Measurements from ENCODE around the gene ZNF148.
"Not testable (repeated sequence)": the region's sequence is repeated elsewhere in the genome, so short reads cannot be mapped to it uniquely, and the experiment has no call there.

Gene ZNF148, protein sequence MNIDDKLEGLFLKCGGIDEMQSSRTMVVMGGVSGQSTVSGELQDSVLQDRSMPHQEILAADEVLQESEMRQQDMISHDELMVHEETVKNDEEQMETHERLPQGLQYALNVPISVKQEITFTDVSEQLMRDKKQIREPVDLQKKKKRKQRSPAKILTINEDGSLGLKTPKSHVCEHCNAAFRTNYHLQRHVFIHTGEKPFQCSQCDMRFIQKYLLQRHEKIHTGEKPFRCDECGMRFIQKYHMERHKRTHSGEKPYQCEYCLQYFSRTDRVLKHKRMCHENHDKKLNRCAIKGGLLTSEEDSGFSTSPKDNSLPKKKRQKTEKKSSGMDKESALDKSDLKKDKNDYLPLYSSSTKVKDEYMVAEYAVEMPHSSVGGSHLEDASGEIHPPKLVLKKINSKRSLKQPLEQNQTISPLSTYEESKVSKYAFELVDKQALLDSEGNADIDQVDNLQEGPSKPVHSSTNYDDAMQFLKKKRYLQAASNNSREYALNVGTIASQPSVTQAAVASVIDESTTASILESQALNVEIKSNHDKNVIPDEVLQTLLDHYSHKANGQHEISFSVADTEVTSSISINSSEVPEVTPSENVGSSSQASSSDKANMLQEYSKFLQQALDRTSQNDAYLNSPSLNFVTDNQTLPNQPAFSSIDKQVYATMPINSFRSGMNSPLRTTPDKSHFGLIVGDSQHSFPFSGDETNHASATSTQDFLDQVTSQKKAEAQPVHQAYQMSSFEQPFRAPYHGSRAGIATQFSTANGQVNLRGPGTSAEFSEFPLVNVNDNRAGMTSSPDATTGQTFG

DNA sequence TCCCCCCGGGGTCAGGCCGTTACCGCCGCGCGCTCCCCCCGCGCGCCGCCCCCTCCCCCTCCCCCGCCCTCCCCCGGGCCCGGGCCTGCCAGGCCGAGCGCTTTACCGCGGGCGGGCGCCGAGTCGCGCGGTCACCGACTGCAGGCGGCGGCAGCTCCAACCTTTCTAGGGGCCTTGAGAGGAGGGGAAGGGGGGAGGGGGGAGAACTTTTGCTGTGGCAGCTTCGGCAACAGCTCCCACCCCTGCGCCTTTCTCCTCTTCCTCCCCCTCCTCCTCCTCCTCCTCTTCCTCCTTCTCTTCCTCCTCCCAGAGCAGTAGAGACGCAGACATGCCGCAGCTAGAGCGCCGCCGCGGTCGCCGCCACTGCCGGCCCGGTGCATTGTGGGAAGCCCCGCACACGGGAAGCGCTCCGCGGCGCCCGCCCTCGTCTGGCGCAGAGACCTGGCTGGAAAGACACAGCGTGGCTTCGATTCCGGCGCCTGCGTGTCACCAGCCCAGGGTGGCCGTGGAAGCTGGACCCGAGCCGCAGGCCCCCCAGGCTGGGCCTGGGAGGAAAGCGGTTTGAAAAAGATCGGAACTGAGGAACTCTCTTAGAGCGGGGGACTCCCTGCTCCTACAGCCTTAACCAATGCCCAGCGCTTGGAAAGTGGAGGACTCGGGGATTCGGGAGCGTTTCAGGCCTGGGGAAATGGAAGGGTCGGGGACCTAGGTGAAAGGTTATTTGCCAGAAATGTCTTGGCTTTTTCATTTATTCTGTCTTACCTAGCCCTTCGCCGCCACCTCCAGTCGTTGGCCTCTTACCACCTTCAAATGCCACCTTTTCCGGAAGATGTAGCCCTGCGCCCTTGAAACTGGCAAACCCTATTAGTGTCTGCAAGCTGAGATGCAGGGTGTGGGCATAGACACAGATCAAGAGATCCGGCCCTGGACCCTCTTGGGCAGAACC is at the start of gene ZNF148:
Gene ZNF148 (minus strand): TSS at position 330 of the 946 bp plus-strand sequence. CDS start 61,685 bp downstream, outside the sequence.
- DNase-seq: peak; percentile 93

DNA sequence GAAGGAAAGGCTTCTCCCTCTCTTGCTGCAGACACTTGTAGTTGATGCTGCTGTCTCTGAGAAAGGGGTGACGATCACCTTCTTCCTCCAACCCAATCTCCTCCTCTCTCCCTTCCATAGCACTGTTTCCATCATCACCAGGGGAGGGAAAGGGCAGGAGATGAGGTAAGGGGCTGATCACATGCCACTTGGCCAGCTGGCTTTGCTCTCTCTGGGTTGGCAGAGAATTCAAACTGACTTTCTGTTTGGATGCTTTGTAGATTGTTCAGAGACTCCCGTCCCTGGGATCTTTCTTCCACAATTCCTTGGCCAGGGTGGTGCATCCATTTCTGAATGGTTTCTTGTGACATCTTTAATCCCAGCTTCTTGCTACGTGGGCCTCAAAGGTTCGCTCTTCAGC is 43.2 kb upstream of the ZNF148 start:
- DNase-seq: no peak

DNA sequence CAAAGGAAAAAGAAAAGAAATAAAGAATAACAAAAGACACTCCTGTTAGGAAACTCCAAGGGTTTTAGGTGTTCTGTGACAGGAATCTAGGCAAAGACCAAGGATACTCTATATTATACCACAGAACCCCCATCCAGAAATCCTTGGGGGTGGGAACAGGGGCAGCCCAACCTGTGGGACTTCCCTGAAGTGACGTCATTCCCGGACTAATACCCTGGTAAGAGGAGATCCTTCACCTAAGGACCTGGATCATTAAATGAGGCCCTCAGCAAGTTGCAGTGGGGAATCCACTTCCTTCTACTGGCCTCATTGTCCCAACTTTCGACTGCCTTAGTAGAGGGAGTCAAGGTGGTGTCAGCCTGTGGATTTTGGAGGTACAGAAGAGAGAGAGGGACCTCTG is 41.1 kb upstream of the ZNF148 start:
- no peak for DNase-seq

DNA sequence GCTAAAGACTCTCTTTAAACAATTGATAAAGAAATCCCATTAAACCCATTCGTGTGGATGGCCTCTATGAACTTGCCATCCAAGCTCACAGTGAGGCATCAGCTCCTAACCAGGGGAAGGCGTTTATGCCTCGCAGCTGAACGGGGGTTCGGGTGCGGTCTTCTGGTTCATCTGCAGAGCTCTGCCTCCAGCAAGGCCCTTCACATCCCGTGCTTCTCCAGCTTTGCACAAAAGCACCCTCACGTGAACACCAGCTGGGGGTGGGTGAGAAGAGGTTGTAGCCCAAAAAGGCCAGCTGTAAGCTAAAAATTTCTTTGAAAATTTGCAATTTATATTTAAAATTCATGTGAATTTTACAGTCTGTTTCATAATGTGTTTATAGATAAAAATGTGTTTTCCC is 39.5 kb upstream of the ZNF148 start:
- DNase-seq: no peak

DNA sequence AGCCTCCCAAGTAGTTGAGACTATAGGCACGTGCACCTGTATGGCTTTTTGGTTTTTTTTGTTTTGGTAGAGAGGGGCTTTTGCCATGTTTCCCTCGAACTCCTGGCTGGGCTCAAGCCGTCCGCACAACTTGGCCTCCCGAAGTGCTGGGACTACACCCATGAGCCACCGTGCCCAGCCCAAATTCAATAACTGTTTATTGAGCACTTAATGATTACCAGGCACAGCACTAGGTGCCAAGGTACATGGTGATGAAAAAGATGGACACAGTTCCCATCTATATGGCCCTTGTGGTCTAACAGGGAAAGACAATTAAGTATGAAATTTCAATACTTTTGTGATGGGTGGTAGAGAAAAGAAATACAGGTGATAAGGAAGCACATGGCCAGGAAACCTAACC is 35.8 kb upstream of the ZNF148 start:
- DNase-seq: no peak

DNA sequence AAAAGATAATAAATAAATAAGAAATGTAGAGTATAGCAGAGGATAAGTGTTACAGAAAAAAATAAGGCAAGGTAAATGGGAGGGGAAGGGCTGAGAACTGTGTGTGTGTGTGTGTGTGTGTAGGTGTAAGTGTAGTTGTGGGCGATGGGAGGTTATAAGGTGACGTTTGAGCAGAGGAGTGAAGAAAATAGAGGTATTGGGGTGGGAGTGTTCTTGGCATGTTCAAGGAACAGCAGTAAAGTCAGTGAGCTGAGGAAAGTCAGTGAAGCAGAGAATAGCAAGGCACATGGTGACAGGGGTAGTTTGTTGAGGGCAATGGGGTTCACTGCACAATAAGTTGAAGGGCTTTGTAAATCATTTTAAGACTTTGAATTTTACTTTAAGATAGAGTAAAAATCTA is 30.9 kb upstream of the ZNF148 start:
- DNase-seq: no peak

DNA sequence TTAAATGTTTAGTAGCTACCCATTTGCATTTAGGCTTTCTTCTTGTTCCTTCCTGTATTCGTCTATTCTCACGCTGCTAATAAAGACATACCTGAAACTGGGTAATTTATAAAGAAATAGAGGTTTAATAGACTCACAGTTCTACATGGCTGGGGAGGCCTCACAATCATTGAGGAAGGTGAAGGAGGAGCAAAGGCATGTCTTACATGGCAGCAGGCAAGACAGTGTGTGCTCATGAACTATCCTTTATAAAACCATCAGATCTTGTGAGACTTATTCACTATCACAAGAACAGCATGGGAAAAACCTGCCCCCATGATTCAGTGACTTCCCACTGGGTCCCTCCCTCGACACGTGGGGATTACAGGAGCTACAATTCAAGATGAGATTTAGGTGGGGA is 30.4 kb upstream of the ZNF148 start:
- not testable (repeated sequence) for DNase-seq

DNA sequence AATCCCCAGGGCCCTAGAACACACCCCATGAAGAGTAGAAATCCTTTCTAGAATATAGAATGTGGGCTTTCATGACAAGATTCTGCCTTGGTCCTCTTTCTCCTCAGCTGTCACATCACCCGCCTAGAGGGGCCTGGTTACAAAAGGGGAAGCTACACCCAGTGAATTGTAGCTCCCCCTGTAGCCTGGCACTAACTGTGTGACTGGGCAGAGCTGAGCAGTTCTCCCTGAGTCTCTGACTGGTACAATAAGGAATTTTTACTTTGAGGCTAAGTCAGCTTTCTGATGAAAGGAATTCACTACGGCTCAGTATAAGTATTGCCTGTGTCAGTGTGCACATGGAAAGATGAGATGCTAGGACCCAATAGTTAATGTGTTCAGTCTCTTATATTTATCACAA is 28.7 kb upstream of the ZNF148 start:
- no peak for DNase-seq

DNA sequence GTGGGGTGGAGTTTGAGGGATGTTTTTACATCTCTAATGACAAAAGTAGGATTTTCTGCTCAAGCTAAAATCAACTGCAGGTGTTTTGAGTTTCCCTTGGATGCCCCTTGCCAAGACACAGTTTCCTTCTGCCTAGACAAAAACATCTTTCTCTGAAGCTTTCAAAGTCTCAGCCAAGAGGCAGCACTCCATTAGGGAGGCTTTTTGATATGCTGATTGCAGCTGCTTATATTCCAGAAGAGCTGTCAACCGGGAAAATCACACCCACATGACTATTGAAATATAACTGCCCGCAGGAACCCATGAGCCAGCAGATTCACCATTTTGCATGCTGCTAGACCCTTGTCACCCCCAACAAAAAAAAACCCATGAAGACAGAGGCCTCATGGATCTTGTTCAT is 27.5 kb upstream of the ZNF148 start:
- DNase-seq: no peak

DNA sequence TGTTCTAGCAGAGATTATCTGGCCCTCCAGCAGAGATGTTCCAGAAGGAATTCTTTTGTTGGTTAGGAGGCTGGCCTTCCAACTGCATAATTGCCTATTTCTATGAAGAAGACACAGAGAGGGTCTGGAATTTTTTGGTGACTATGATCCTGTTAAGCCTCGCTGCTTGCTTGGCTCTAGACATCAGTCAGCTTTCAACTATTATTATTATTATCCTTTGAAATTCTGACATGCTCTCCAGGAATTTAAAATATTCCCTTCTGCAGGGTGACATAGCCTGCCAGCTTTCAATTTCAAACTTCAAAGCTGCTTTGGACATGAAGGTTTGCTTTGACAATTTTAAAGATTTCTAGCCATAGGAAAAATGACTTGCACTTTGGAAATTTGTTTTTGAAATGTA is 26.3 kb upstream of the ZNF148 start:
- no peak for DNase-seq

DNA sequence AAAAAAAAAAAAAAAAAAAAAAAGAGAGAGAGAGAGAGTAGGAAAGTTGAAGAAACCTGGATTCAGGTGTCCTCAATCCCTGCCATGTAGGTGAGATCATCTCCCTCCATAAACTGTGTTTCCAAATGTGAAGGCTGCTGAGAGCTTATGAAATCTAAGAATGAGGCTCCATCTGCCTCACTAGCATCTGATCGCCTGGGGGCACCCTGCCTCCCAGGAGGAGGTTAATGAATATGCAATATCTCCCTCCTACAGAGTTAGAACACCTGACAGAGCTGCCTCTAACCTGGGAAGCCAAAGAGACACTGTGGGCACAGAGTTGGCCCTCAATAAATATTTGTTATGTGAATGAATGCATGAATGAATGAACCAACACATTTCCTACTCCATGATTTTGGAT is 23.8 kb upstream of the ZNF148 start:
- DNase-seq: no peak

DNA sequence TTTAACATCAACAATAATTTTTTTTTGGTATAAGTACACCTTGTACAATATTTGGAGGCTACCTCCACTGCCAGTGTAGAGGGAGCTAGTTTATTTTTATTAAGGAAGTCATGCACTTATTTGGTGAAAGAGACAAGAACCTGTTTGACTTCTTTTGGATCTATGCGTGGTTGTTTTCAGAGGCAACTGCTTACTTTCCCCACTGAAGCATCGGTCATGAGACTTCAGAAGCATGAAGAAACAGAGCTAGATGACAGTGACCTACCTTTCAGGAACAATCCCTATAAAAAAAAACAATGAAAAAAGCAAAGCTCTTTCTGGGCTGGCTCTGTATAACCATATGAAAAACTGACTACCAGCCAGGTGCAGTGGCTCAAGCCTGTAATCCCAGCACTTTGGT is 20.0 kb upstream of the ZNF148 start:
- DNase-seq: no peak

DNA sequence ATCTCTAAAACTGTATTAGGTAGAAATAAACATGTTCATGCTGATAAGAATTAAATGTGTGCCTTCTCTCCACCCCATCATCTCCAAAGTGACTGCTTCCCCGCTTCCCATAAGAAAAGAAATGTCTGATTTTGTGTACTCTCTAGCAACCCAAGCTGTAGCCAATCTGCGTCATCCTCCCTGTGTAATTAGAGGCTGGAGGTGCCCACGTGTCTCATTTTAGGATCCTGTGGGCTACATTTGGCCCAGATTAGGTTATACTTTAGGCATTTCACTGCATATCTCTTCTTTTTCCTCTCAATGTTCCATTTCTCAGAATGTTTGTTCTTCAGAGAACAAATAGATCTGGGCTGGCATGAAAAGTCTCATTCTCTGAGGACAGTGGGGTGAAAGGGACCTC is 19.3 kb upstream of the ZNF148 start:
- DNase-seq: no peak

DNA sequence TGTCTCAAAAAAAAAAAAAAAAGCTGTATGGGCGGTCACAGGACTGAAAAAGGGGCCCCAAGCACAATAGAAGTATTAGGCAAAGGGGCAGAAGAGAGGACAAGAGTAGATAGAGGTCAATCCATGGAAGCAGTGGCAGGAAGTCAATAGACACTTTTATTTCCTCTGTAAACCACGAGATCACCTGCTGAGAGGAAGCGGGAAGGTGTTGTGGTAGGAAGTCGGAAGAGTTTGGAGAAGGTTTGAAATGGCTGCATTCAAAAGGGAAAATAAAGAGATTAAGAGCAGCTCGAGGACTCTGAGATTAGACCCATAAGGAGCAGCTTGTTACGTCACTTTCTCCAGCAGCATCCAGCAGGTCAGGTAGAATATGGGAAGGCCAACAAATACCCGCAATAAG is 14.2 kb upstream of the ZNF148 start:
- no peak for DNase-seq

DNA sequence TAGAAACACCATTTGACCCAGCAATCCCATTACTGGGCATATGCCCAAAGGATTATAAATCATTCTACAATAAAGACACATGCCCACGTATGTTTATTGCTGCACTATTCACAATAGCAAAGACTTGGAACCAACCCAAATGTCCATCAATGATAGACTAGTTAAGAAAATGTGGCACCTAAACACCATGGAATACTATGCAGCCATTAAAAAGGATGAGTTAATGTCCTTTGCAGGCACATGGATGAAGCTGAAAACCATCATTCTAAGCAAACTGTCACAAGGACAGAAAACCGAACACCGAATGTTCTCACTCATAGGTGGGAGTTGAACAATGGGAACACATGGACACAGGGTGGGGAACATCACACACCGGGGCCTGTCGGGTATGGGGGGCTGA is 13.2 kb upstream of the ZNF148 start:
- not testable (repeated sequence) for DNase-seq

DNA sequence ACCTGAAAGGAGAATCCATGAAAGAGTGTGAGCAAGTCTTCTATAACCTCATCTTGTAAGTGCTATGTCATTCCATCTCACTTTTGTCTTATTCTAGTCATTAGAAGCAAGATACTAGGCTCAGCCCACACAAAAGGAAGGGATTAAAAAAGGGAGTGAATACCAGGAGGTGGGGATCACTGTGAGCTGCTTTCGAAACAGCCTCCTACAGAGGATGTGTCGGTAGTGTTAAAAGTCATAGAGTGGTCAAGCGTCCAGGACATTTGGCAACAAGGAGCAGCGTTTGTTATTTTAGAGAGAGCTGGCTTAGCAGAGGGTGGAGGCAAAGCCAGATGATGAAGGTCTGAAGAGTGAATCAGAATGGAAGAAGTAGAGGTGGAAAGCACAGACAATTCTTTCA is 11.7 kb upstream of the ZNF148 start:
- no peak for DNase-seq

DNA sequence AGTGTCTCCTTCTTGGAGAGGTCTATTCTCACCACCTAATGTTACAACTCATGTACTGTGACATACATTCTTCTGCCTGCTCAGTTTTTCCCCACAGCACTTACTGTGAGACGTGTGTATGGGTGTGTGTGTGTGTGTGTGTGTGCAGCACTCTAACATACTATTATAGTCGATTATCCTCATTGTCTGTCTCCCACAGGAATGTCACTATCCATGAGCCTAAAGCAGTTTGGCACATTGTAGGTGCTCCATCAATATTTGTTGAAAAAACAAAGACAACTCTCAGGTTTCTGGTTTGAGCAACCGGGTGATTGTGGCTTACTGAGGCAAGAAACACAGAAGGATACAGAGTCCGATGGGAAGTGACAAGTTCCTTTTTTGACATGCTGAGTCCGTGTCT is 8.6 kb upstream of the ZNF148 start:
- DNase-seq: no peak

DNA sequence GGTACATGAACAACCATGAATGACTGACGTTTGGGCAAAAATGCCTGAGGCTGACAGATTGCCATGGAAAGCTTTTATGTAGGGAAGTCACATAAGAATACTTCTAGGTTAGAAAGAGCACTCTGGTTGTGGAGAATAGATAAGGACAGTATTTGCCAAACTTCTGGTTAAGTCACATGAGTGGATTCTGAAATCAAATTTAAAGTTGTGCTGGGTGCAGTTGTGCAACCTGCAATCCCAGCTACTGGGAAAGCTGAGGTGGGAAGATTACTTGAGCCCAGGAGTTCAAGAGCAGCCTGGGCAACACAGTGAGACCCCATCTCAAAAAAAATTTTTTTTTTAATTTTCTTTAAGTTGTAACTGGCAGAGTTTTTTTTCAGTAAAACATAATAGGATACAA is 7.2 kb upstream of the ZNF148 start:
- no peak for DNase-seq

DNA sequence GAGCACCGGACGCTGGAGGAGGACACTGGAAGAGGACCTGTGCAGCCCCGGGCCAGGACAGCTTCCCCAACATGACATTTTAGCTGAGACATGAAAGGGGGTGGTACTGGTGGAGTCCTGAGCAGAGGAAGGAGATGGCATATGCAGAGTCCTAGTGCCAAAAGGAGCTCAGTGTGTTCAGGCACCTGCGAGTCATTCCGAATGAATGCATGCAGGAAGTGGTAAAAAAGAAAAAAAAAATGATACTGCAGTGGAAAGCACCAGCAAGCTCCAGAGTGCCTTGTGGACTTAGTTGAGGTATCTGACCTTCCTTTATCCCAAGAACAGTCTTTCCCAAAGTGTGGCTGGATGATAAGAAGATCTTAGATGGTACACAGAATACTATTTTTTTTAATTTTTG is 6.6 kb upstream of the ZNF148 start:
- DNase-seq: no peak

DNA sequence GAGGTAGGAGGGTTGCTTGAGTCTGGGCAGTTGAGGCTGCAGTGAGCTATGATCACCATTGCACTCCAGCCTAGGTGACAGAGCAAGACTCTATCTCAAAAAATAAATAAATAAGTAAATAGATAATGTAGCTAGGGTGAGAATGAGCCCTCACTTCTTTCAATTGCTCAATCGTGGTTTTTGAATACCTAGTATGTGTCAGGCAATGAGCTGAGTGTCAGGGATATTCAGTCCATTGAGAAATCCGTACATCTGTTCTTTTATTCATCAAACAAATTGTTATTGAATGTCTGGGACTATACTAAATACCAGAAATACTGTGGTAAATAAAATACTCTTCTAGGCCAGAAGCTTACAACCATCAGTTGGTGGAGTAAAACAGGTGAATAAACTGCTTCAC is 6.2 kb upstream of the ZNF148 start:
- no peak for DNase-seq

DNA sequence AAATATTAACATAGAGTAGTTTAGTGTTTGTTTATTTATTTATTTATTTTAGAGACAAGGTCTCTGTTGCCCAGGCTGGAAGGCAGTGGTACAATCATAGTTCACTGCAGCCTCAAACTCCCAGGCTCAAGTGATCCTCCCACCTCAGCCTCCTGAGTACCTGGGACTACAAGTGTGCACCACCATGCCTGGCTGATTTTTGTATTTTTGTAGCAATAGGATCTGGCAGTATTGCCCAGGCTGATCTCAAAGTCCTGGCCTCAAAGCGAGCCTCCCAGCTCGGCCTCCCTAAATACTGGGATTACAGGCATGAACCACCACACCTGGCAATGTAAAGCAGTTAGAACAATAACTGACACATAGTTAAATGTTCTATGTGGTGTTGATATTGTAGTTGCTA is 4.4 kb upstream of the ZNF148 start:
- no peak for DNase-seq

DNA sequence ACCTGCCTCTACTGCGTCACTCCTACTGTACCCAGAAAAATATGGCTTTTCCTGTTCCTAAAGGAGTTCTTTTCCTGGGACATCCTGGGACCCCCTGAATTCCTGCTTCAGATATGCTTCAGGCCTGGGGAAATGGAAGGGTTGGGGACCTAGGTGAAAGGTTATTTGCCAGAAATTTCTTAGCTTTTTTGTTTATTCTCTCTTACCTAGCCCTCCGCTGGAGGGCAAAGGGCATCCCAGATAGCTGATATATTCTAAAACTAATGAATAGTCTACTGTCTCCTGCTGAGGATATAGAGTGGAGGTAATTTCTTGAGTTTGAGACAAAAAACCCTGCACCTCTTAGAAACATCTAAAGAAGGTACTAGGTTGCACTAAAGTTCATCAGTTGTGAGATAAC is 3.6 kb upstream of the ZNF148 start:
- no peak for DNase-seq

DNA sequence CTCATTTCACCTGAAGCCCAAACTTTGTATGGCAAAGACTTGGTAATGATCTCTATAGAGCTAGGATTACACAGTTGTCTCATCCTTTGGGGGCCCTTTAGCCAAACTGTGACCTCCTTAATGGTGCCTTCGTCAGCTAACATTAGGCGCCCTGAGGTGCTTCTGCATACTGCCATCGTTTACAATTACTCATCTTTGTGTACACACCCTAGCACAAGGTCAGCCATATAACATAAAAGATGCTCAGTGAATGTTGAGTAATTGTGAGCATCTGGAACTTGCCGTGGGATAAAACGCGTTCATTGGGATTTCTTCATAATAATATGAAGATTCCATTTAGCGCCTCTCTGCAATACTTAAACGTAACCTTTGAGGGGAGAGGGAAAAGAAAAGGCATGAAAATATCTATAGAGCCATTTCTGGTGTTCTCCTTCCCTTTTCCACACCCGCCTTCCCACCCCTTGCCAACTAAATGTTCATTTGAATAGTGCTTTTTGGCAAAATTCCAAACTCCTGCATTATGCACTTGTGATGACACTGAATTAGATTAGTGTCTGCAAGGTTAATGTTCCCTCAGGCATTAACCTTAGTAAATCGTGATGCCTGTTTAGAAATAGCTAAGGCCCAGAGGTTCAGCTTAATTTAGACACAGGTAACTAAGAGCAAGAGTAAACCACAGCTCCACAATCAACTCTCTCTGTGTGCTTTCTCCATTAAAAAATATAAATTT is 990 bp upstream of the ZNF148 start:
- DNase-seq: no peak

Measured in midbrain (tissue), 1 donor.